OCI-LY7 (cell line): Measurements from ENCODE around the gene RAD51B. TPM values are rescaled to one million over a fixed set of nuclear protein-coding genes. Genes with fewer than 3 reads are reported as not detected.
A peak's percentile ranks its signal among the peaks of the same experiment; 100 is the strongest.

Experiments used
- BruUV-seq: library from RNA; stranded (reverse); fragments of 400-500 nt; replicated peaks from 2 replicates; lab custom pipeline; 2021; lab: Mats Ljungman, UMichigan
- CTCF ChIA-PET: fragments of 300-600 bp; sonication (Branson Sonifier 250); formaldehyde crosslinking; loops from one replicate; lab custom pipeline; 2022; ENCODE audit warnings: antibody characterized with exemption; ENCODE audit not compliant: unreplicated experiment; lab: Charles Lee
- POLR2A ChIA-PET: fragments of 300-600 bp; sonication (Branson Sonifier 250); formaldehyde crosslinking; loops from one replicate; lab custom pipeline; 2022; ENCODE audit warnings: antibody characterized with exemption; lab: Charles Lee
- DNase-seq: peaks from one replicate; pipeline ENCODE4 v3.0.0-alpha.2; 2015; ENCODE audit warnings: low spot score
- H2AFZ ChIP-seq: fragments of 200-600 bp; sonication (generic), shearing (Covaris generic); 2 replicates; pipeline ENCODE4 v1.6.1; 2014; ENCODE audit warnings: mild to moderate bottlenecking, antibody characterized with exemption, low read length, moderate library complexity
- H3K27ac ChIP-seq: fragments of 200-600 bp; sonication (generic); 2 replicates; pipeline ENCODE4 v1.5.1; 2014; ENCODE audit warnings: mixed run types, low read depth, mild to moderate bottlenecking, moderate library complexity, low read length, inconsistent platforms; ENCODE audit not compliant: poor library complexity, severe bottlenecking
- H3K36me3 ChIP-seq: fragments of 200-600 bp; sonication (generic); 2 replicates; pipeline ENCODE4 v1.6.1; 2014; ENCODE audit warnings: mild to moderate bottlenecking, antibody characterized with exemption, low read length, moderate library complexity, mixed read lengths; ENCODE audit not compliant: insufficient read depth
- H3K4me1 ChIP-seq: fragments of 200-600 bp; sonication (generic); 2 replicates; pipeline ENCODE4 v1.5.1; 2014; ENCODE audit warnings: mild to moderate bottlenecking, low read length; ENCODE audit not compliant: insufficient read depth, poor library complexity, severe bottlenecking
- H3K4me2 ChIP-seq: fragments of 200-600 bp; sonication (generic); 2 replicates; pipeline ENCODE4 v1.6.1; 2014; ENCODE audit warnings: mild to moderate bottlenecking, low read length
- H3K4me3 ChIP-seq: fragments of 200-600 bp; sonication (generic); 2 replicates; pipeline ENCODE4 v1.5.1; 2014; ENCODE audit warnings: mild to moderate bottlenecking, low read depth, low read length; ENCODE audit not compliant: poor library complexity, severe bottlenecking
- H3K79me2 ChIP-seq: fragments of 200-600 bp; sonication (generic); 2 replicates; pipeline ENCODE4 v1.6.1; 2016; ENCODE audit warnings: low read depth, mild to moderate bottlenecking, low read length, moderate library complexity, mixed read lengths; ENCODE audit not compliant: insufficient read depth
- H3K9me2 ChIP-seq: fragments of 200-600 bp; sonication (generic); 2 replicates; pipeline ENCODE4 v1.6.1; 2016; ENCODE audit warnings: mild to moderate bottlenecking, low read length, mixed read lengths; ENCODE audit not compliant: insufficient read depth
- H3K9me3 ChIP-seq: fragments of 200-600 bp; sonication (generic); 2 replicates; pipeline ENCODE4 v1.6.1; 2014; ENCODE audit warnings: mild to moderate bottlenecking, mixed run types, low read length, mixed read lengths
- H4K20me1 ChIP-seq: fragments of 200-600 bp; sonication (generic); 2 replicates; pipeline ENCODE4 v1.6.1; 2014; ENCODE audit warnings: mild to moderate bottlenecking, antibody characterized with exemption, low read length, moderate library complexity, mixed read lengths; ENCODE audit not compliant: insufficient read depth
- EZH2phosphoT487 ChIP-seq: fragments of 200-600 bp; sonication (generic); IDR thresholded peaks from 2 replicates; pipeline ENCODE4 v1.6.1; 2018; ENCODE audit warnings: low read depth, borderline replicate concordance, mild to moderate bottlenecking, mixed run types, antibody characterized with exemption, low read length, moderate library complexity, mixed read lengths
- intact Hi-C: fragments of 100-400 bp; cut with micrococcal nuclease; formaldehyde crosslinking; loops from one replicate; pipeline ENCODE4 v1.10.0; 2022; ENCODE audit not compliant: unreplicated experiment
- total RNA-seq, 2 experiments: library from RNA; depleted of rRNA in 1 of 2; stranded (reverse); fragments of >200 nt in 1 of 2; shearing (Covaris generic) in 1 of 2; gene quantifications; 2 replicates each; pipeline ENCODE4 v1.2.3, GENCODE V29; 2014 to 2022
- TF ChIP-seq, protein P1 (sequence below): fragments of 200-600 bp; sonication (generic); conservative IDR thresholded peaks from 2 replicates; pipeline ENCODE4 v1.5.1; 2014; ENCODE audit warnings: mild to moderate bottlenecking, antibody characterized with exemption, low read length, moderate library complexity, mixed read lengths

RAD51B gene
- total RNA-seq, 2 experiments from 2014 or later, result 41.4 to 89.9 TPM

DNA sequence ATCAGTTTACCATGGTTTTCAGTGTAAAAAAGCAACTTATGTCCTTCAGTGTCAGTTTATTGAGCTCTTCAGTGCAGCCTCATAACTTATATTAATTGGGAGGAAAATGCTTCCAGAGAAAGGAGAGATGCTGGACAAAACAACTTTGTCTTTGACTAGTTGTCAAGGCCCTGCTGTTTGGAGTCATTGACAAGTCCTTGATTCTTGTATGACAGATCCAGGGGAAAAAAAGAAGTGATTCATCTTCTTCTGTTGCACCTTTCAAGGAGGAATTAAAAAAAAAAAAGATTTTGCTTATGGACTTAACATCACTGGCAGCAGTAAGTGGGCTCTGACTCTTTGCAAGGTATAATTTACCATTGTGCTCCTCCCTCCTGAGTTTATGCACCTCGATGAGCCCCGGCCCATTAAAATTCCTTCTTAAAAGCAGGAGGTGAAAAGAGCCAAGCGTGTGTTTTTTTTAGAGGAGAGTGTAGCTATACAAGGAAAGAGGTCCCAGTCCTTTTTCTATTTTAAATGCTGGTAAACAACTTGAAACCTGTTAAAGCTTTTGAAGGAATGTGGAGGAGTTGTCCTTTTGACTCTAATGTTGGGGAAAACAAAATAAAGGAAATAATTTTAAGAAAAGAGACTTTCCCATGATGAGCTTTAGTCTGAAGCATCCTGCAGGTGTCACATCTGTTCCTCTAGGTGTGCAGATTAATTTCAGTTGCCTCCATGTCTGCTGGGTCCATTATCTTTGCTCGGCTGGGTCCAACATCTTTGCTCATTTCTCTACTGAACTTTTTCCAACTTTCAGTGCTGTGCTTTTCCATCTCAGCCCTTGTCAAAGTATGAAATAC lies 431.6 kb downstream of the RAD51B start:
- H3K36me3 ChIP-seq, result no peaks in the 10 kb centered on the region
- no peaks in the 10 kb centered on the region for H3K9me2 ChIP-seq
- no peaks in the 10 kb centered on the region for H3K79me2 ChIP-seq
- TF ChIP-seq, protein P1, sequence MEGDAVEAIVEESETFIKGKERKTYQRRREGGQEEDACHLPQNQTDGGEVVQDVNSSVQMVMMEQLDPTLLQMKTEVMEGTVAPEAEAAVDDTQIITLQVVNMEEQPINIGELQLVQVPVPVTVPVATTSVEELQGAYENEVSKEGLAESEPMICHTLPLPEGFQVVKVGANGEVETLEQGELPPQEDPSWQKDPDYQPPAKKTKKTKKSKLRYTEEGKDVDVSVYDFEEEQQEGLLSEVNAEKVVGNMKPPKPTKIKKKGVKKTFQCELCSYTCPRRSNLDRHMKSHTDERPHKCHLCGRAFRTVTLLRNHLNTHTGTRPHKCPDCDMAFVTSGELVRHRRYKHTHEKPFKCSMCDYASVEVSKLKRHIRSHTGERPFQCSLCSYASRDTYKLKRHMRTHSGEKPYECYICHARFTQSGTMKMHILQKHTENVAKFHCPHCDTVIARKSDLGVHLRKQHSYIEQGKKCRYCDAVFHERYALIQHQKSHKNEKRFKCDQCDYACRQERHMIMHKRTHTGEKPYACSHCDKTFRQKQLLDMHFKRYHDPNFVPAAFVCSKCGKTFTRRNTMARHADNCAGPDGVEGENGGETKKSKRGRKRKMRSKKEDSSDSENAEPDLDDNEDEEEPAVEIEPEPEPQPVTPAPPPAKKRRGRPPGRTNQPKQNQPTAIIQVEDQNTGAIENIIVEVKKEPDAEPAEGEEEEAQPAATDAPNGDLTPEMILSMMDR, result peak; percentile 81
- no peak for TF ChIP-seq EZH2phosphoT487
- H3K27ac ChIP-seq, result peak overlapping the region; percentile 66
- H3K9me3 ChIP-seq, result no peaks in the 10 kb centered on the region; the same call in 1 of the 2 replicates
- intact Hi-C loops, result loop anchor here (1.0 to 5.0 kb wide), 7 partner anchors 17 to 541 kb away; no protein-coding TSS in a partner anchor
- H3K4me2 ChIP-seq, result peak overlapping the region; percentile 60
- H2AFZ ChIP-seq, result peak overlapping the region; percentile 75; the same call in 1 of the 2 replicates
- DNase-seq, result peak; percentile 73
- peaks cover 82% of the 10 kb centered on the region for H3K4me1 ChIP-seq
- POLR2A ChIA-PET, result interaction anchor here (0.6 to 5.8 kb wide), 21 partner anchors 9 to 574 kb away, joined by 3 to 44 read pairs (median 4); partner anchors contain the start of gene ZFP36L1
- H3K4me3 ChIP-seq, result peak overlapping the region; percentile 8
- BruUV-seq, result no TSS peak
- no peaks in the 10 kb centered on the region for H4K20me1 ChIP-seq
- CTCF ChIA-PET, result interaction anchor here (0.7 to 2.0 kb wide), 7 partner anchors 8 to 566 kb away, joined by 3 to 8 read pairs (median 3); no protein-coding TSS in a partner anchor

DNA sequence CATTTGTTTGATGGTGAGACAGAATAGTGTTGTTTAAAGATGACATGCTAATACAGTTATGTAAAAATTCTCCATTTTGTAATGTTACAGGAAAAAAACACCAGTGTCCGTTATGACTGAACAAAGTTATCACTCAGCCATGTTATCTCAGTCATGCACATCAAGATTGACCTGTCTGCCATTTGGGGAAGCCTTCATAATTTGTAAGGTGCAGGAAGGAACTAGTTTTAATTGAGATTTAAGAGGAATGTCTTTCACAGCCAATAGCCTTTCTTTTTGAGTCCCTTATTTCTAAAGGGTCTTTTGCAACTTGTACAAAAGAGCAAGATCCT lies 432.2 kb downstream of the RAD51B start:
- Histone ChIP-seq H2AFZ (peak overlapping the region; percentile 75; the same call in 1 of the 2 replicates), H3K4me2 (peak overlapping the region; percentile 60), H3K4me3 (peak overlapping the region; percentile 8), H3K27ac (peak overlapping the region; percentile 66), H3K36me3 (no peaks in the 10 kb centered on the region), H3K9me3 (no peaks in the 10 kb centered on the region; the same call in 1 of the 2 replicates), H3K9me2 (no peaks in the 10 kb centered on the region), H4K20me1 (no peaks in the 10 kb centered on the region), H3K79me2 (no peaks in the 10 kb centered on the region), H3K4me1 (peaks cover 87% of the 10 kb centered on the region)
- ChIA-PET POLR2A (interaction anchor here (0.7 to 5.8 kb wide), 16 partner anchors 9 to 574 kb away, joined by 3 to 44 read pairs (median 4); partner anchors contain the start of gene ZFP36L1), CTCF (interaction anchor here (0.8 to 1.2 kb wide), 4 partner anchors 8 to 62 kb away, joined by 3 read pairs; no protein-coding TSS in a partner anchor)
- intact Hi-C loops, result loop anchor here (1.0 to 5.0 kb wide), 7 partner anchors 17 to 541 kb away; no protein-coding TSS in a partner anchor
- TF ChIP-seq EZH2phosphoT487, result no peak
- TF ChIP-seq, protein P1, result peak; percentile 0; the same call in 1 of the 2 replicates
- peak; percentile 59 for DNase-seq
- no TSS peak for BruUV-seq
